H1 (cell line): Measurements from ENCODE around the gene UHRF2. TPM values are rescaled to one million over a fixed set of nuclear protein-coding genes. Genes with fewer than 3 reads are reported as not detected.

Source experiments
- CTCF ChIA-PET: fragments of 300-600 bp; sonication (Branson Sonifier 250); formaldehyde crosslinking; loops from one replicate; lab custom pipeline; 2021; ENCODE audit not compliant: partially characterized antibody; lab: Charles Lee
- POLR2A ChIA-PET: fragments of 300-600 bp; sonication (Branson Sonifier 250); formaldehyde crosslinking; loops from one replicate; lab custom pipeline; 2021; ENCODE audit warnings: inconsistent platforms; ENCODE audit not compliant: partially characterized antibody; lab: Charles Lee
- DNase-seq, 2 experiments: peaks; one replicate each; pipeline versions ENCODE4 v3.0.0 to v3.0.0-alpha.2; 2010 to 2022; ENCODE audit warnings: low spot score in 2 of 2, low read depth in 1 of 2, mixed read lengths in 1 of 2
- FAIRE-seq: peaks from 2 replicates; lab custom pipeline; 2011; peaks lifted over from hg19 to GRCh38; lab: Jason Lieb, UNC
- H2AFZ ChIP-seq: 2 replicates; pipeline ENCODE4 v1.8.1; 2012; ENCODE audit warnings: low read length, inconsistent platforms
- H2AK5ac ChIP-seq: 2 replicates; pipeline ENCODE4 v1.6.1; 2013; ENCODE audit warnings: low read depth, low read length
- H2BK120ac ChIP-seq: replicated peaks from 2 replicates; pipeline ENCODE3; 2013; ENCODE audit warnings: low read depth, low read length, inconsistent platforms
- H2BK12ac ChIP-seq: 2 replicates; pipeline ENCODE4 v1.6.1; 2013; ENCODE audit warnings: low read depth, low read length
- H2BK15ac ChIP-seq: 2 replicates; pipeline ENCODE4 v1.6.1; 2013; ENCODE audit warnings: low read length
- H2BK20ac ChIP-seq: 2 replicates; pipeline ENCODE4 v1.6.1; 2013; ENCODE audit warnings: low read length
- H2BK5ac ChIP-seq: 2 replicates; pipeline ENCODE4 v1.6.1; 2013; ENCODE audit warnings: low read depth, low read length
- H3K14ac ChIP-seq: 2 replicates; pipeline ENCODE4 v1.6.1; 2013; ENCODE audit warnings: inconsistent platforms; ENCODE audit not compliant: insufficient read length
- H3K18ac ChIP-seq: 2 replicates; pipeline ENCODE4 v1.6.1; 2013; ENCODE audit warnings: low read length; ENCODE audit errors: extremely low read depth
- H3K23ac ChIP-seq: 2 replicates; pipeline ENCODE4 v1.6.1; 2013; ENCODE audit warnings: inconsistent platforms; ENCODE audit not compliant: insufficient read length
- H3K23me2 ChIP-seq: 2 replicates; pipeline ENCODE4 v1.6.1; 2013; ENCODE audit warnings: low read depth, low read length
- H3K27ac ChIP-seq: 2 replicates; pipeline ENCODE4 v1.6.1; 2011; ENCODE audit warnings: low read depth, low read length, inconsistent platforms
- H3K27me3 ChIP-seq, 4 experiments: replicated peaks in 1 of 4; 1 replicate in 1 of 4; 2 replicates in 3 of 4; pipeline versions ENCODE4 v1.6.1 to v1.8.1; 2011 to 2013; ENCODE audit warnings: low read length in 3 of 4, mild to moderate bottlenecking in 3 of 4, inconsistent platforms in 2 of 4, mixed read lengths in 2 of 4, moderate library complexity in 1 of 4; ENCODE audit not compliant: control insufficient read depth in 3 of 4, insufficient read depth in 3 of 4; ENCODE audit errors: extremely low read depth in 1 of 4
- H3K36me3 ChIP-seq, 4 experiments: 2 replicates each; pipeline versions ENCODE4 v1.6.1 to v1.8.1; 2011 to 2013; ENCODE audit warnings: mild to moderate bottlenecking in 4 of 4, low read length in 3 of 4, moderate library complexity in 2 of 4, control low read depth in 1 of 4, inconsistent platforms in 1 of 4; ENCODE audit not compliant: insufficient read depth in 4 of 4, control insufficient read depth in 2 of 4
- H3K4ac ChIP-seq: replicated peaks from 2 replicates; pipeline ENCODE3; 2013; ENCODE audit warnings: low read length, low read depth, mixed read lengths, inconsistent platforms; ENCODE audit not compliant: insufficient read length
- H3K4me1 ChIP-seq, 4 experiments: replicated peaks in 1 of 4; 1 replicate in 1 of 4; 2 replicates in 3 of 4; pipeline versions ENCODE4 v1.6.1 to v1.8.1; 2011 to 2013; ENCODE audit warnings: low read length in 3 of 4, inconsistent platforms in 2 of 4, mixed read lengths in 1 of 4; ENCODE audit not compliant: insufficient read depth in 4 of 4, control insufficient read depth in 3 of 4
- H3K4me2 ChIP-seq, 2 experiments: 2 replicates each; pipeline versions ENCODE4 v1.6.1 to v1.8.1; 2011 to 2013; ENCODE audit warnings: low read depth in 2 of 2, low read length in 2 of 2, control low read depth in 1 of 2, inconsistent platforms in 1 of 2, mild to moderate bottlenecking in 1 of 2; ENCODE audit not compliant: insufficient read depth in 1 of 2
- H3K4me3 ChIP-seq, 4 experiments: fragments of 200-600, 300-600 bp in 1 of 4; sonication (generic), shearing (Covaris generic), sonication (Bioruptor Twin) in 1 of 4; 2 replicates each; pipeline versions ENCODE4 v1.5.1 to v1.8.1; 2011 to 2016; ENCODE audit warnings: low read length in 4 of 4, low read depth in 3 of 4, control low read depth in 2 of 4, inconsistent platforms in 2 of 4, mild to moderate bottlenecking in 2 of 4, mixed read lengths in 1 of 4, moderate library complexity in 1 of 4; ENCODE audit not compliant: insufficient read depth in 2 of 4; ENCODE audit errors: extremely low read depth in 1 of 4
- H3K56ac ChIP-seq: replicated peaks from 2 replicates; pipeline ENCODE3; 2013; ENCODE audit warnings: low read depth, mild to moderate bottlenecking, mixed read lengths, low read length, inconsistent platforms; ENCODE audit not compliant: insufficient read length
- H3K79me1 ChIP-seq: 2 replicates; pipeline ENCODE4 v1.6.1; 2013; ENCODE audit warnings: low read depth, low read length, control low read depth
- H3K79me2 ChIP-seq, 2 experiments: 2 replicates each; pipeline versions ENCODE4 v1.6.1 to v1.8.1; 2012 to 2013; ENCODE audit warnings: low read length in 2 of 2, mild to moderate bottlenecking in 2 of 2, inconsistent platforms in 1 of 2; ENCODE audit not compliant: insufficient read depth in 2 of 2, control insufficient read depth in 1 of 2
- H3K9ac ChIP-seq, 4 experiments: replicated peaks in 1 of 4; 1 replicate in 1 of 4; 2 replicates in 3 of 4; pipeline versions ENCODE4 v1.6.1 to v1.8.1; 2011 to 2013; ENCODE audit warnings: low read depth in 3 of 4, low read length in 3 of 4, control low read depth in 2 of 4, mild to moderate bottlenecking in 2 of 4, moderate library complexity in 2 of 4, inconsistent platforms in 1 of 4; ENCODE audit errors: extremely low read depth in 1 of 4
- H3K9me3 ChIP-seq, 2 experiments: 2 replicates each; pipeline versions ENCODE4 v1.6.1 to v1.8.1; 2012 to 2013; ENCODE audit warnings: mild to moderate bottlenecking in 2 of 2, moderate library complexity in 2 of 2, control low read depth in 1 of 2, inconsistent platforms in 1 of 2, low read depth in 1 of 2, low read length in 1 of 2, mixed read lengths in 1 of 2; ENCODE audit not compliant: insufficient read depth in 2 of 2
- H4K20me1 ChIP-seq, 2 experiments: replicated peaks in 1 of 2; 2 replicates each; pipeline versions ENCODE3 to v1.8.1; 2011 to 2013; ENCODE audit warnings: inconsistent platforms in 2 of 2, low read length in 2 of 2, mild to moderate bottlenecking in 1 of 2; ENCODE audit not compliant: insufficient read depth in 2 of 2, control insufficient read depth in 1 of 2
- H4K5ac ChIP-seq: 2 replicates; pipeline ENCODE4 v1.6.1; 2013; ENCODE audit warnings: low read length, low read depth, mixed read lengths, inconsistent platforms; ENCODE audit not compliant: insufficient read length
- H4K8ac ChIP-seq: 2 replicates; pipeline ENCODE4 v1.8.0; 2013; ENCODE audit warnings: mild to moderate bottlenecking, moderate library complexity, low read length, inconsistent platforms; ENCODE audit not compliant: insufficient read depth; ENCODE audit errors: extremely low read depth
- H4K91ac ChIP-seq: replicated peaks from 2 replicates; pipeline ENCODE3; 2013; ENCODE audit warnings: low read length, mixed read lengths, inconsistent platforms; ENCODE audit not compliant: insufficient read length
- ATF2 ChIP-seq: IDR thresholded peaks from 2 replicates; pipeline ENCODE4 v1.6.1; 2012; ENCODE audit warnings: low read length, inconsistent platforms
- WGBS, 2 experiments: shearing (Covaris generic) in 1 of 2; methylation state at CpG; one replicate each; pipeline versions ENCODE4 v1.1.6 to v1.1.7; 2013 to 2015; ENCODE audit warnings: low lambda C conversion rate in 2 of 2, mixed read lengths in 2 of 2, inconsistent platforms in 1 of 2, low coverage in 1 of 2, missing lambda C conversion rate in 1 of 2; ENCODE audit not compliant: insufficient replicate concordance in 2 of 2, insufficient coverage in 1 of 2, insufficient read length in 1 of 2; ENCODE audit errors: extremely low coverage in 1 of 2, missing lambda C conversion rate in 1 of 2; 5-methylcytosine and 5-hydroxymethylcytosine counted together
- polyA plus RNA-seq, 7 experiments: library from polyadenylated mRNA; depleted of rRNA in 3 of 7; stranded (reverse) in 5 of 7; unstranded in 2 of 7; fragments of >200 nt in 5 of 7; fragments of 200-250 nt in 2 of 7; gene quantifications; 1 replicate in 5 of 7; 2 replicates in 1 of 7; 4 replicates in 1 of 7; pipeline versions ENCODE4 v1.2.1 to v1.2.3, GENCODE V29; 2011 to 2013; ENCODE audit warnings: missing spikeins in 2 of 7, mixed read lengths in 2 of 7
- total RNA-seq: library from RNA; stranded (reverse); fragmentation: NEBNext Ultra II Directional; extraction: Animal tissue kit (Norgen Biotek cat#: 25700); gene quantifications from 2 replicates; pipeline ENCODE4 v1.2.1, GENCODE V29; 2021

The UHRF2 gene
- total and polyA plus RNA-seq, 2 of the 8 experiments (the other 6 are each of a cell fraction or from before 2014, with no cell fraction given): 31.8 to 48.0 TPM

GRCh38 chr9:6441269-6441668 lies 28.3 kb downstream of the UHRF2 start:
- no peak overlapping the region for H4K5ac ChIP-seq
- no peak overlapping the region for H2BK12ac ChIP-seq
- H3K27me3 ChIP-seq: no peaks in the 10 kb centered on the region
- H3K23me2 ChIP-seq: no peaks in the 10 kb centered on the region
- no peak overlapping the region for H3K56ac ChIP-seq
- peaks cover 0 to 99% of the 10 kb centered on the region in 2 experiments; a peak in 3 of 4 replicates for H3K79me2 ChIP-seq
- no peak overlapping the region for H2BK120ac ChIP-seq
- no peak overlapping the region for H3K14ac ChIP-seq
- H2BK5ac ChIP-seq: no peak overlapping the region
- no peak overlapping the region for H3K27ac ChIP-seq
- H3K4me3 ChIP-seq: no peak overlapping the region
- no peak for DNase-seq
- H4K20me1 ChIP-seq: peaks cover 2 to 11% of the 10 kb centered on the region in 2 experiments
- no peak overlapping the region for H4K8ac ChIP-seq
- no peak for FAIRE-seq
- ChIA-PET POLR2A (interaction anchor here (0.6 kb wide), 2 partner anchors 17 to 28 kb away, joined by 3 to 5 read pairs; partner anchors contain the start of gene UHRF2), CTCF (no interaction called here)
- no peaks in the 10 kb centered on the region for H3K4me1 ChIP-seq
- H2AFZ ChIP-seq: no peak overlapping the region
- H3K36me3 ChIP-seq: no peaks in the 10 kb centered on the region
- H3K23ac ChIP-seq: no peak overlapping the region
- TF ChIP-seq ATF2: no peak
- H3K4ac ChIP-seq: no peak overlapping the region
- peaks cover 9% of the 10 kb centered on the region; the same call in 1 of the 2 replicates for H3K79me1 ChIP-seq
- 67% methylated on average over 1 of the region's 1 CpG; no CpG with 5 or more reads in 1 of the 2 experiments for WGBS, 2 experiments
- H3K9me3 ChIP-seq: no peaks in the 10 kb centered on the region
- H2BK15ac ChIP-seq: no peak overlapping the region
- no peak overlapping the region for H3K9ac ChIP-seq
- no peak overlapping the region for H3K4me2 ChIP-seq
- H4K91ac ChIP-seq: no peak overlapping the region
- H3K18ac ChIP-seq: no peak overlapping the region
- H2BK20ac ChIP-seq: no peak overlapping the region
- no peak overlapping the region for H2AK5ac ChIP-seq
